MCF 10A (cell line): ENCODE measurements around the gene TMEFF2. TPM values are rescaled to one million over a fixed set of nuclear protein-coding genes. Genes with fewer than 3 reads are reported as not detected.
A peak's percentile ranks its signal among the peaks of the same experiment; 100 is the strongest.

Source experiments
- BruUV-seq: library from RNA; stranded (reverse); fragments of 400-500 nt; replicated peaks from 2 replicates; lab custom pipeline; 2021; lab: Mats Ljungman, UMichigan
- CTCF ChIA-PET: fragments of 300-600 bp; sonication (Branson Sonifier 250); formaldehyde crosslinking; extraction: SDS; loops from one replicate; lab custom pipeline; 2021; ENCODE audit warnings: antibody characterized with exemption, inconsistent platforms; lab: Yijun Ruan, JAX
- POLR2A ChIA-PET: fragments of 300-600, 350-650 bp; sonication (Branson Sonifier 250); formaldehyde crosslinking; extraction: SDS; loops from one replicate; lab custom pipeline; 2020; ENCODE audit warnings: antibody characterized with exemption, inconsistent platforms; lab: Yijun Ruan, JAX
- DNase-seq: peaks from one replicate; pipeline ENCODE4 v3.0.0-alpha.2; 2018; ENCODE audit not compliant: unreplicated experiment
- H3K27ac Mint-ChIP-seq: one replicate; pipeline ENCODE4 v1.8.0; 2022; ENCODE audit warnings: mild to moderate bottlenecking, low read depth, mixed read lengths; ENCODE audit not compliant: unreplicated experiment
- H3K27me3 Mint-ChIP-seq: one replicate; pipeline ENCODE4 v1.8.0; 2022; ENCODE audit warnings: mixed read lengths; ENCODE audit not compliant: insufficient read depth, unreplicated experiment
- H3K36me3 Mint-ChIP-seq: one replicate; pipeline ENCODE4 v1.8.0; 2022; ENCODE audit warnings: mild to moderate bottlenecking, moderate library complexity, mixed read lengths; ENCODE audit not compliant: insufficient read depth, unreplicated experiment
- H3K4me1 Mint-ChIP-seq: one replicate; pipeline ENCODE4 v1.8.0; 2022; ENCODE audit warnings: mixed read lengths; ENCODE audit not compliant: insufficient read depth, unreplicated experiment
- H3K4me3 Mint-ChIP-seq: one replicate; pipeline ENCODE4 v1.8.0; 2022; ENCODE audit warnings: mild to moderate bottlenecking, moderate library complexity, mixed read lengths; ENCODE audit not compliant: unreplicated experiment
- H3K9me3 Mint-ChIP-seq: one replicate; pipeline ENCODE4 v1.8.0; 2022; ENCODE audit warnings: mixed read lengths; ENCODE audit not compliant: unreplicated experiment
- CTCF ChIP-seq: fragments of 200-600 bp; IDR thresholded peaks from one replicate; pipeline ENCODE4 v1.8.0; 2022; ENCODE audit warnings: antibody characterized with exemption, mild to moderate bottlenecking; ENCODE audit not compliant: unreplicated experiment
- intact Hi-C: fragments of 100-400 bp; cut with micrococcal nuclease; formaldehyde crosslinking; loops from 2 replicates; pipeline ENCODE4 v1.14.1; 2022
- total RNA-seq: library from RNA; stranded (reverse); gene quantifications from 2 replicates; pipeline ENCODE4 v1.2.3, GENCODE V29; 2022

TMEFF2 gene
- total RNA-seq, 1 experiment from 2014 or later = not detected

- H3K9me3 Mint-ChIP-seq = no peaks in the 10 kb centered on the region
- H3K4me3 Mint-ChIP-seq = no peak overlapping the region
- intact Hi-C loops = no loop called here
- no peak overlapping the region for H3K27ac Mint-ChIP-seq
- BruUV-seq = no TSS peak
- ChIA-PET POLR2A (interaction anchor here (1.5 kb wide), 1 partner anchor 10 kb away, joined by 3 read pairs; no protein-coding TSS in a partner anchor), CTCF (interaction anchor here (0.6 kb wide), 1 partner anchor 20 kb away, joined by 4 read pairs; no protein-coding TSS in a partner anchor)
- no peaks in the 10 kb centered on the region for H3K27me3 Mint-ChIP-seq
- DNase-seq = peak; percentile 4
- no peaks in the 10 kb centered on the region for H3K36me3 Mint-ChIP-seq
- TF ChIP-seq CTCF = no peak
- H3K4me1 Mint-ChIP-seq = no peaks in the 10 kb centered on the region
These were observed 199.4 kb downstream of the TMEFF2 start for GRCh38 chr2:191995285-191995684.

- DNase-seq = no peak
- Mint-ChIP-seq H3K9me3 (no peaks in the 10 kb centered on the region), H3K27me3 (no peaks in the 10 kb centered on the region), H3K27ac (no peak overlapping the region), H3K4me1 (no peaks in the 10 kb centered on the region), H3K36me3 (no peaks in the 10 kb centered on the region), H3K4me3 (no peak overlapping the region)
- TF ChIP-seq CTCF = no peak
- POLR2A ChIA-PET = interaction anchor here (0.6 to 1.5 kb wide), 2 partner anchors 10 to 149 kb away, joined by 3 read pairs; no protein-coding TSS in a partner anchor
- intact Hi-C loops = no loop called here
- no TSS peak for BruUV-seq
- CTCF ChIA-PET = no interaction called here
These were observed 200.0 kb downstream of the TMEFF2 start for GRCh38 chr2:191994749-191995148.

GRCh38 chr2:191991442-191991841 is 203.3 kb downstream of the TMEFF2 start:
- Mint-ChIP-seq H3K9me3 (no peaks in the 10 kb centered on the region), H3K4me3 (no peak overlapping the region), H3K4me1 (no peaks in the 10 kb centered on the region), H3K36me3 (no peaks in the 10 kb centered on the region), H3K27me3 (no peaks in the 10 kb centered on the region), H3K27ac (no peak overlapping the region)
- POLR2A ChIA-PET = interaction anchor here (0.8 kb wide), 1 partner anchor 7 kb away, joined by 5 read pairs; no protein-coding TSS in a partner anchor
- DNase-seq = no peak
- no TSS peak for BruUV-seq
- CTCF ChIA-PET = interaction anchor here (0.6 kb wide), 1 partner anchor 13 kb away, joined by 3 read pairs; no protein-coding TSS in a partner anchor
- no peak for TF ChIP-seq CTCF
- intact Hi-C loops = no loop called here

- POLR2A ChIA-PET = no interaction called here
- DNase-seq = no peak
- BruUV-seq = no TSS peak
- Mint-ChIP-seq H3K9me3 (no peaks in the 10 kb centered on the region), H3K27me3 (no peaks in the 10 kb centered on the region), H3K36me3 (no peaks in the 10 kb centered on the region), H3K4me3 (no peak overlapping the region), H3K27ac (no peak overlapping the region), H3K4me1 (peaks cover 16% of the 10 kb centered on the region)
- no peak for TF ChIP-seq CTCF
- CTCF ChIA-PET = interaction anchor here (1.7 kb wide), 1 partner anchor 14 kb away, joined by 5 read pairs; no protein-coding TSS in a partner anchor
- intact Hi-C loops = no loop called here
These were observed 209.0 kb downstream of the TMEFF2 start for GRCh38 chr2:191985740-191986139.
